Activated naive CD4-positive, alpha-beta T cell (primary cell): Measurements from ENCODE around the gene ITSN2.
"Not testable (repeated sequence)": the region's sequence is repeated elsewhere in the genome, so short reads cannot be mapped to it uniquely, and the experiment has no call there.

Source experiments
- DNase-seq, 4 experiments: peaks; one replicate each; lab custom pipeline; 2025; lab: John Stamatoyannopoulos, UW

The ITSN2 gene

DNA sequence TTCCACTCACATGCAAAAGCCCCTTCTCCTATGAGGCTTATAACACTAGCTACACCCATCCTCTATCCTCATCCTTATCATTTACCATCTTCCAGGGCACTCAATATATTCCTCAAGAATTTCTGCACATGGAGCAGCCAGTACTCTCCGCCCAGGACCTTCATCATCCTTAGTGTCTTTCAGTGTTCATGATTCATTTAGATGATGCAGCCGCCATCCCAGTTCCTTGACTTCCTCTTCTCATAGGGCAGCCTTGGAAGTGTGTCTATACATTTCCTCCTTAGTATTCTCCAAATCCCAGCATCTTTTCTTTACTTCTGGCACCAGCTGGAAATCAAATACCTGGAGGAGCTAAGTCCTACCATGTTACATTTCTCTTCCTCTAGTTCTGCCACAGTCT, 3.0 kb upstream of the ITSN2 start:
- no peak for DNase-seq

GRCh38 chr2:24362253-24362652, 1.9 kb upstream of the ITSN2 start:
- no peak for DNase-seq

DNA sequence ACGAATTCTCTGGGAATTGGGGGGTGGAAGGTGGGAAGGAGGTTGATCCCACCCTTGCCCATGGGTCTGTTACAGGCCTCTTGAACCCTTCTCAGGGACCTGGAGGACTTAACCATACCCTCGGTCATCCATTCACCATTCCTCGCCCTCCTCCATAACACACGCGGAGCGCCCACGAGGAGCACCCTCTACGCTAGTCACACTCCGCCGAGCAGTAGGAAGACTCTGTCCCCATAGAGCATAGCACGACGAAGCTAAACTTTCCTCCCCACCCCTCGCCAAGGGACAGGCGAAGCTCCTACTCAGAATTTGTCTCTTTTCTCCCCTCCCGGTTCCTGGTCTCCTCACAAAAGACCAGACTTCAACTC, 611 bp upstream of the ITSN2 start:
- DNase-seq: no peak

DNA sequence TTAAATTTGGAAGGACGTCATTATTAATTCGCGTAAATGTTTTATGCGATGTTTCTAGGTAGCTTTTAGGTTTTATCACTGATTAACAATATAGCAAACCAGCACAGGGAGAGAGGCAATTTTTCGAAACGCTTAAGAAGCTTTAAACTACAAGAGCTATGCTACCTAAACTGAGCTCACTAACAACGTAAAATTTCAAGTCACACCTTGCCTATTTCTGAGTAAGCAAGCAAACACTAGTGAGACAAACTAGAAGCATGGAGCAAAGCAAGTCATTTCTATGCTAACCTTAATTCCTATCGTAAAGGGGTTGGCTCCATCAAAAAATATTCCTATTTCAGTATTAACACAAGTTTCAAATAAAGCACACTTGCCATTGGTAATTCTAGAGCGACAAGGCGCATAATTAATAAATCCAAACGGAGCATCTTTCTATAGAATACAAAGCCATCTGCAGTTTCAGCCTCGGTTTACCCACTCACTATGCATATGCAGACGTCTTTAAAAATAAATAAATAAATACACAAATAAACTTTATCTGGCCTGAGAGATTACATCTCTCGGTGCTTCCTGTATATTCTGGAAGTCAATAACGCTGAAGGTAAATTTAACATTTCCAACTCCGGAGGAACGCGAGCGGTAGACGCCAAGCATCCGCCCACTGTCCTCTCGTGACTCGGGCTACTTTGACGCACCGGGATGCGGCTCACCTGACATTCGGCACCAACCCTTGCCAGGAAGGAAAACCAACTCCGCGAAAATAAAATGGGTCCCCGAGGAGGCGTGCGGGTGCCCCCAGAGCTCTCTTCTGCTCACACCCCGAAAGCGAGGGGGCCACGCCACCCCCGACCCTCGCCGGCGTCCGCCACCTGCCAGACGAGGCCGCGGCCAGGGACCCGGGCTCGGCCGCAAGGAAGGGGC, 947 bp downstream of the ITSN2 start:
- DNase-seq: peak in 3 of 4 experiments; percentile 8 to 33 (median 28)

DNA sequence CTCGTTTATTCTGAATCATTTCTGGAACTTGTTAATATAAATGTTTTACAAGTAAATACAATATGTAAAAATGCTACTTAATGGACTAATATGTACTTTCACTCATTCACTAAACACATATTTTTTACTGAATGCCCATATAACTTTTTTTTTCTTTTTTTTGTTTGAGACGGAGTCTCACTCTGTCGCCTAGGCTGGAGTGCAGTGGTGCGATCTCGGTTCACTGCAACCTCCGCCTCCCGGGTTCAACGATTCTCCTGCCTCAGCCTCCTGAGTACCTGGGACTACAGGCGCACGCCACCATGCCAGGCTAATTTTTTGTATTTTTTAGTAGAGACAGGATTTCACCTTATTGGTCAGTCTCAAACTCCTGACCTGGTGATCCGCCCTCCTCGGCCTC, 2.6 kb downstream of the ITSN2 start:
- DNase-seq: not testable (repeated sequence)

GRCh38 chr2:24357115-24357514, 3.2 kb downstream of the ITSN2 start:
- not testable (repeated sequence) for DNase-seq

DNA sequence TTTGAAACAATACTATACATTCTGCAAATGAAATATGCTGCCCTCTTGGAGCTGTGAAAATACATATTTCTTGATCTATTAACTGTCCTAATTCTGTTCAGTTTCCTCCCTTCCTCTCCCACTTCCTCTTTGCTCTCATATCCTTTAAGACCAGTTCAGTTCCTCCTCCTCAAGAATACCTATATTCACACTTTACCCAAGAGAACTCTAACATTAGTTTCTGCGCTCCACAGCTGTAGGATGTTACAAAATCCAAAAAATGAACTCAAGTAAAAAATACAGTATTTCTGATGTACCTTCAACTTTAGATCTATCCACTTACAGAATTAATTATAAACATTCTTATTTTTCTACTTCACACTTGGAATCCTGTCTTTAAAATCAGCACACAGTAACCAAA, 5.4 kb downstream of the ITSN2 start:
- no peak for DNase-seq

GRCh38 chr2:24354395-24354794, 5.9 kb downstream of the ITSN2 start:
- no peak for DNase-seq

- no peak for DNase-seq
These were observed 6.4 kb downstream of the ITSN2 start for GRCh38 chr2:24353973-24354372.

DNA sequence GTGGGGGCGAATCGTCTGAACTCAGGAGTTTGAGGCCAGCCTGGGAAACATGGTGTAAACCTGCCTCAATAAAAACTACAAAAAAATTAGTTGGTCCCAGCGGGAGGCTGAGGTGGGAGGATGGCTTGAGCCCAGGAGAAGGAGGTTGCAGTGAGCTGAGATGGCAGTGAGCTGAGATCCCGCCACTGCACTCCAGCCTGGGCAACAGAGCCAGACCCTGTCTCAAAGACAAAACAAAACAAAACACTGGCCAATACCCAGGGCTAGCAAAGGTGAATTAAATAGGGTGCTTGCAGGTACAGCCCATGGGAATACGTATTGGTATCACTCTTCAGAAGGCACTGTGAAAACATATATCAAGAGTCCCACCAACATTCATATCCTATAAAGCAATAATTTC, 7.0 kb downstream of the ITSN2 start:
- DNase-seq: no peak

GRCh38 chr2:24352664-24353063, 7.7 kb downstream of the ITSN2 start:
- DNase-seq: no peak

DNA sequence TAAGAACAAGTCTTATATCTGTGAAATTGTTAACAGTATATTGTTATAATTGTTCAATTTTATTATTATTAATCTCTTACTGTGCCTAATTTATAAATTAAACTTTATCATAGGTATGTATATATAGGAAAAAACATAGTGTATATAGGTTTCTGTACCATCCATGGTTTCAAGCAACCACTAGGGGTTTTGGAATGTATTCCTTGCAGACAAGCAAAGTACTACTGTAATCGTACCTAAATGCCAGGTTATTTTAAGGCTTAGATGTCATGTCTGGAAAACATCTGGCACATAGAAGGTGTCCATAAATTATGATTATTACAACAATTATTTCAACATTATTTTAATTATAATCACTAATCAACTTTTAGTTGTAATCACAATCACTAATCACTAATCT, 8.4 kb downstream of the ITSN2 start:
- no peak for DNase-seq

DNA sequence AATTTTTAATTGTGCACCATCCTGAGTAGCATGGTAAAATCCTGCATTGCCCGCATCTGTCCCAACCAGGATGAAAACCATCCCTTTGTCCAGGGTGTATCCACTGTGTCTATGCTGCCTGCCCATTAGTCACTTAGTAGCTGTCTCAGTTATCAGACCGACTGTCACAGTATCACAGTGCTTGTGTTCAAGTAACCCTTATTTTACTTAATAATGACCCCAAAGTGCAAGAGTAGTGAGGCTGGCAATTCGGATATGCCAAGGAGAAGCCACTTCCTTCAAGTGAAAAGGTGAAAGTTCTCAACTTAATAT, 8.8 kb downstream of the ITSN2 start:
- no peak for DNase-seq

- DNase-seq: no peak
These were observed 9.3 kb downstream of the ITSN2 start for GRCh38 chr2:24350826-24351626.

- DNase-seq: no peak
These were observed 11.2 kb downstream of the ITSN2 start for GRCh38 chr2:24349097-24349496.

GRCh38 chr2:24345937-24346336, 14.4 kb downstream of the ITSN2 start:
- DNase-seq: no peak

DNA sequence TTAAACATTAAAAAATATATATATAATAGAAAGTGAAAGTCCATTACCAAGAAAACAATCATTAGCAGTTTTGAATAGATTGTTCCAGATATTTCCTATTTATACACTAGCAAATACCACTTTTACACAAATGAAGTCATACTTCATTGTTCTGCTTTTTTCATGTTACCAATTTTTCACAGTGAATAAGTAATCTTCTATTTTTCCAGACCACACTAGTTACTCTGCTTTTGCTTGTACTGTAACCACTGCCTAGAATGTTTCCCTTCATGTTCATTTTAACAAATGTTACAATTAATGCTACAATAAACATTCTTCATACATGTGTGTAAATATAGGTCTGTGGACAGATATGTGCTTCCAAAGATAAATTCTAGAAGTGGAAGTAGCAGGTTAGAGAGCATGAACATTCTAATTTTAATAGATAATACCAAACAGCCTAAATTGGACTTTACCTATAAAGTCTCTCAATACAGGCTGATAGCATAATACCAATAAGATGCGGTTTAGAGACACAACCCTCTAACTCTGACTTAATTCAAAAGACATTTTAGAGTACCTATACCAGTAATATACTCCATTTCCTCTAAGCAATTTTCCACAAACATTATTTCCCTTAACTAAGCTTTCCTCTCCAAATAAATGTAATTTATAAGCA, 17.0 kb downstream of the ITSN2 start:
- DNase-seq: no peak

DNA sequence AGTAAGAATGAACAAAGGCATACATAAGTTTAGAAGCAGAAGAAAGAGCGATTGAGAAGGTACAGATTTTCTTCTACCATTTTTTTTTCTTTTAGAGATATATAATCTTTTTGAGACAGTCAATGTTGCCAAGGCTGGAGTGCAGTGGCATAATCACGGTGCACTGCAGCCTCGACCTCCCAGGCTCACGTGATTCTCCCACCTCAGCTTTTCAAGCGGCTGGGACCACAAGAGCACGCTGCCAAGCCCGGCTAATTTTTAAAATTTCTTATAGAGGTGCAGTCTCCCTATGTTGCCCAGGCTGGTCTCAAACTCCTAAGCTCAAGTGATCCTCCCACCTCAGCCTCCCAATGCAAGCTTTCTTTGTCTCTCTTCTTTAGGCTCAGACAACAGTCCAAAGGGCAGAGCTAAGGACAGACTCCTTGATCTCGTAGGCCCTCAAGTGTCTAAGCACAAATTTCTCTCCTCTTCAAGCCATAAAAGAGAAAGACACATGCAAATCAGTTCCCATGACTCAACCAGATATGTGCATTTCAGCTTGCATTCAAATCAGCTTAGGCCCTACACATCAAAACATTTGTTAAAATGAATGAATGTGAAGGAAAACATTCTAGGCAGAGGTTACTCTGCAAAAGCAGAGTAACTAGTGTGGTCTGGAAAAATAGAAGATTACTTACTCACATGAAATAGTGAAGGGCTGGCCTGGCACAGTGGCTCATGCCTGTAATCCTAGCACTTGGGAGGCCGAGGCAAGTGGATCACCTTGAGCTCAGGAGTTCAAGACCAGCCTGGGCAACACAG, 18.0 kb downstream of the ITSN2 start:
- no peak for DNase-seq

GRCh38 chr2:24339856-24340262, 20.5 kb downstream of the ITSN2 start:
- DNase-seq: no peak

DNA sequence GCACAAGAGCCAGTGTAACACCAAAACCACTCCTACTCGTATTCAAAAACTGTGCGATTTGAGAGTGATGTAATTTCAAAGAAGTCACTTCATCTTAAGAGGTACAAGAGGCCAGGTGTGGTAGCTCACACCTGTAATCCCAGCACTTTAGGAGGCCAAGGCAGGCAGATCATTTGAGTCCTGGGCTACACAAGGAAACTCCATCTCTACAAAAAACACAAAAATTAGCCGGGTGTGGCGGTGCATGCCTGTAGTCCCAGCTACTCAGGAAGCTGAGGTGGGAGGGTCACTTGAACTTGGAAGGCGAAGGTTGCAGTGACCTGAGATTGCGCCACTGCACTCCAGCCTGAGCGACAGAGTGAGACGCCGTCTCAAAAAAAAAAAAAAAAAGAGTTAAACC, 21.2 kb downstream of the ITSN2 start:
- DNase-seq: not testable (repeated sequence)

DNA sequence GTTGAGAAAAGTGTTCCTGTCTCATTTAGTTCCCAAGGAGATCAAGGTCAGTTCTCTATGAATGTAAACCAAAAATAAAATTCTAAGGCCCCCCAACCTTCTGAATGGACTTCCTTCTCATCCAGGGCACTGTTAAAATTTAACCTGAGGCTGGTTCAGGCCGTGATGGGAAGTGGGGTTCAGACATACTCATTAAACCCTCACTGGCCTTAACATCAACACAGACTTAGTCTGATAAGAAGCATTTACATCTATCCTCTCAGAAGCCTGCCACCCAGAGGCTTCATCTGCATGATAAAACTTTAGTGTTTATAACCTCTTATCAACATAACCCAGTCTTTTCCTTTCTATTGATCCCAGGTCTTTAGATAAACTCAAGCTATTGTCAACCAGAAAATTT, 22.4 kb downstream of the ITSN2 start:
- no peak for DNase-seq

GRCh38 chr2:24336811-24337210, 23.5 kb downstream of the ITSN2 start:
- no peak for DNase-seq
